ENCODE measurements around the gene ZNF77.

DNA sequence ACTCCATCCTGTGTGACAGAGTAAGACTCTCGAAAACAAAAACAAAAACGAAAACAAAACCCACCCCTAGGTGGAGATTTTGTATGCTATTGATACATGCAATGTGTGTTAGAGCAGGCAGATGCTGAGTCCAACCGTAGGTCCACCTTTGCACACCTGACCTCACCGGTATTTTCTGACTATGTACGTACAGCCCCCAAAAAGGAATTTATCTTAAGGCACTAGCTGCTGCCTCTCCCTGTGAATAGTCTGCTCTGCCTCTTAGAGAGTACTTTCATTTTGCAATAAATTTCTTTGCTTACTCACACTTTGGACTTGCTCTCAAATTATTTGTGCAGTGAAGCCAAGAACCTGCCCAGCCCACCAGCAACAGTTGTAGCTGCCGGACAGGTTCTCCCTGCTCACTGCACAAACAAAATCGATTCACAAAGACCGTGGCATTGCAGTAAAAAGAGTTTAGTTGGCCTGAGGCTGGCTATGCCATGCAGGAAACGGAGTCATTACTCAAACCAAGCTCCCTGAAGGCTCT lies 8.2 kb upstream of the ZNF77 start:
- TF ChIP-seq POLR2A (IDR thresholded peaks at IDR 0.05; ENCODE audit: low read depth, low read length) (no peak), TCF12 (IDR thresholded peaks at IDR 0.05; ENCODE audit: low read depth, low read length) (no peak), SIX5 (IDR thresholded peaks at IDR 0.05; ENCODE audit: low read depth, low read length, severe bottlenecking) (no peak), RCOR1 (conservative IDR thresholded peaks at IDR 0.05; ENCODE audit: low read depth, low read length) (no peak)
- TF ChIP-seq, protein P1, sequence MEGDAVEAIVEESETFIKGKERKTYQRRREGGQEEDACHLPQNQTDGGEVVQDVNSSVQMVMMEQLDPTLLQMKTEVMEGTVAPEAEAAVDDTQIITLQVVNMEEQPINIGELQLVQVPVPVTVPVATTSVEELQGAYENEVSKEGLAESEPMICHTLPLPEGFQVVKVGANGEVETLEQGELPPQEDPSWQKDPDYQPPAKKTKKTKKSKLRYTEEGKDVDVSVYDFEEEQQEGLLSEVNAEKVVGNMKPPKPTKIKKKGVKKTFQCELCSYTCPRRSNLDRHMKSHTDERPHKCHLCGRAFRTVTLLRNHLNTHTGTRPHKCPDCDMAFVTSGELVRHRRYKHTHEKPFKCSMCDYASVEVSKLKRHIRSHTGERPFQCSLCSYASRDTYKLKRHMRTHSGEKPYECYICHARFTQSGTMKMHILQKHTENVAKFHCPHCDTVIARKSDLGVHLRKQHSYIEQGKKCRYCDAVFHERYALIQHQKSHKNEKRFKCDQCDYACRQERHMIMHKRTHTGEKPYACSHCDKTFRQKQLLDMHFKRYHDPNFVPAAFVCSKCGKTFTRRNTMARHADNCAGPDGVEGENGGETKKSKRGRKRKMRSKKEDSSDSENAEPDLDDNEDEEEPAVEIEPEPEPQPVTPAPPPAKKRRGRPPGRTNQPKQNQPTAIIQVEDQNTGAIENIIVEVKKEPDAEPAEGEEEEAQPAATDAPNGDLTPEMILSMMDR (IDR thresholded peaks at IDR 0.05 in 2 of 3, conservative IDR thresholded peaks at IDR 0.05 in 1 of 3; ENCODE audit: control insufficient read depth in 2 of 3, extremely low read depth in 1 of 3, insufficient read depth in 1 of 3, low read depth in 3 of 3, low read length in 3 of 3): no peak

Measured in GM12878 (cell line).